ENCODE results near the gene CAMKMT.
"Not testable (repeated sequence)": the region's sequence is repeated elsewhere in the genome, so short reads cannot be mapped to it uniquely, and the experiment has no call there.

CAMKMT gene

GRCh38 chr2:44360749-44361329 is 908 bp upstream of the CAMKMT start:
- DNase-seq (ENCODE audit: low read depth, low spot score): no peak

GRCh38 chr2:44362207-44363015 is 664 bp downstream of the CAMKMT start:
- DNase-seq (ENCODE audit: low read depth, low spot score): no peak

GRCh38 chr2:44364604-44365003 is 2.9 kb downstream of the CAMKMT start:
- DNase-seq (ENCODE audit: low read depth, low spot score): no peak

GRCh38 chr2:44367591-44367990 is 5.8 kb downstream of the CAMKMT start:
- DNase-seq (ENCODE audit: low read depth, low spot score): no peak

- no peak for DNase-seq (ENCODE audit: low read depth, low spot score)
Measured at GRCh38 chr2:44369392-44369791, 7.6 kb downstream of the CAMKMT start.

GRCh38 chr2:44371445-44371844 is 9.7 kb downstream of the CAMKMT start:
- DNase-seq (ENCODE audit: low read depth, low spot score): no peak

- no peak for DNase-seq (ENCODE audit: low read depth, low spot score)
Measured at GRCh38 chr2:44372246-44372645, 10.5 kb downstream of the CAMKMT start.

- no peak for DNase-seq (ENCODE audit: low read depth, low spot score)
Measured at GRCh38 chr2:44377486-44377885, 15.7 kb downstream of the CAMKMT start.

- DNase-seq (ENCODE audit: low read depth, low spot score): not testable (repeated sequence)
Measured at GRCh38 chr2:44385226-44385625, 23.5 kb downstream of the CAMKMT start.

GRCh38 chr2:44388877-44389276 is 27.1 kb downstream of the CAMKMT start:
- DNase-seq (ENCODE audit: low read depth, low spot score): no peak

GRCh38 chr2:44389895-44390294 is 28.1 kb downstream of the CAMKMT start:
- DNase-seq (ENCODE audit: low read depth, low spot score): no peak

GRCh38 chr2:44392338-44392943 is 30.7 kb downstream of the CAMKMT start:
- peak; percentile 13 for DNase-seq (ENCODE audit: low read depth, low spot score)

- no peak for DNase-seq (ENCODE audit: low read depth, low spot score)
Measured at GRCh38 chr2:44397447-44398175, 35.9 kb downstream of the CAMKMT start.

- DNase-seq (ENCODE audit: low read depth, low spot score): no peak
Measured at GRCh38 chr2:44398243-44398897, 36.6 kb downstream of the CAMKMT start.

- DNase-seq (ENCODE audit: low read depth, low spot score): no peak
Measured at GRCh38 chr2:44420725-44421124, 59.0 kb downstream of the CAMKMT start.

GRCh38 chr2:44424211-44424610 is 62.5 kb downstream of the CAMKMT start:
- DNase-seq (ENCODE audit: low read depth, low spot score): no peak

GRCh38 chr2:44429034-44429433 is 67.3 kb downstream of the CAMKMT start:
- DNase-seq (ENCODE audit: low read depth, low spot score): no peak

- DNase-seq (ENCODE audit: low read depth, low spot score): no peak
Measured at GRCh38 chr2:44430342-44430741, 68.6 kb downstream of the CAMKMT start.

GRCh38 chr2:44433895-44434294 is 72.1 kb downstream of the CAMKMT start:
- no peak for DNase-seq (ENCODE audit: low read depth, low spot score)

- no peak for DNase-seq (ENCODE audit: low read depth, low spot score)
Measured at GRCh38 chr2:44441200-44441599, 79.5 kb downstream of the CAMKMT start.

GRCh38 chr2:44442019-44442418 is 80.3 kb downstream of the CAMKMT start:
- no peak for DNase-seq (ENCODE audit: low read depth, low spot score)

GRCh38 chr2:44443517-44443916 is 81.8 kb downstream of the CAMKMT start:
- no peak for DNase-seq (ENCODE audit: low read depth, low spot score)
